ENCODE measurements around the gene PMEPA1.

- no peak for TF ChIP-seq POLR2A (IDR thresholded peaks at IDR 0.05)
- TF ChIP-seq CTCF (IDR thresholded peaks at IDR 0.05) = no peak
Observed at GRCh38 chr20:57610261-57610952, 99.4 kb downstream of the PMEPA1 start.

All from Peyer's patch (tissue), 4 donors.